K562 (cell line): ENCODE measurements around the gene SCFD2. TPM values are rescaled to one million over a fixed set of nuclear protein-coding genes. Genes with fewer than 3 reads are reported as not detected.

Experiments used
- ATAC-seq: fragments of 200-7000 bp; cut with Tn5 transposase; 3 replicates; pipeline ENCODE4 v1.9.1; 2020; ENCODE audit warnings: moderate library complexity
- BruUV-seq: library from RNA; stranded (reverse); fragments of 400-500 nt; replicated peaks from 2 replicates; lab custom pipeline; 2021; lab: Mats Ljungman, UMichigan
- CTCF ChIA-PET: fragments of 300-600 bp; formaldehyde crosslinking; extraction: SDS; loops from one replicate; lab custom pipeline; 2021; ENCODE audit warnings: low intra/inter-chr PET ratio; lab: Yijun Ruan, JAX
- POLR2A ChIA-PET: fragments of 300-600, 350-650 bp; sonication (Branson Sonifier 250); formaldehyde crosslinking; extraction: SDS; loops from one replicate; lab custom pipeline; 2021; ENCODE audit warnings: antibody characterized with exemption, inconsistent platforms; lab: Yijun Ruan, JAX
- DNase-seq, 4 experiments: peaks; one replicate each; pipeline versions ENCODE4 v3.0.0 to v3.0.0-alpha.2; 2011 to 2018; ENCODE audit warnings: low spot score in 3 of 4, mixed read lengths in 3 of 4; ENCODE audit errors: extremely low read depth in 1 of 4
- FAIRE-seq: peaks from 2 replicates; lab custom pipeline; 2011; peaks lifted over from hg19 to GRCh38; lab: Jason Lieb, UNC
- H2AFZ ChIP-seq: 2 replicates; pipeline ENCODE4 v1.6.0; 2011; ENCODE audit warnings: low read depth, low read length, control low read depth, inconsistent platforms
- H3K27ac ChIP-seq: fragments of 200-600 bp; 3 replicates; pipeline ENCODE4 v1.8.0; 2011; ENCODE audit warnings: low read depth, mild to moderate bottlenecking, control low read depth, inconsistent platforms, low read length, moderate library complexity, mixed read lengths; ENCODE audit errors: extremely low read depth
- H3K27me3 ChIP-seq, 2 experiments: fragments of 300-600 bp in 1 of 2; 2 replicates in 1 of 2; 3 replicates in 1 of 2; pipeline versions ENCODE4 v1.6.0 to v1.8.0; 2011; ENCODE audit warnings: inconsistent platforms in 2 of 2, low read length in 2 of 2, mild to moderate bottlenecking in 1 of 2, mixed read lengths in 1 of 2, moderate library complexity in 1 of 2; ENCODE audit not compliant: control insufficient read depth in 2 of 2, insufficient read depth in 2 of 2
- H3K36me3 ChIP-seq: fragments of 300-600 bp; 3 replicates; pipeline ENCODE4 v1.8.0; 2011; ENCODE audit warnings: mild to moderate bottlenecking, low read length, inconsistent platforms; ENCODE audit not compliant: control insufficient read depth, insufficient read depth
- H3K4me1 ChIP-seq, 2 experiments: fragments of 200-600 bp in 1 of 2; replicated peaks in 1 of 2; 2 replicates in 1 of 2; 3 replicates in 1 of 2; pipeline versions ENCODE4 v1.5.1 to v1.8.0; 2011; ENCODE audit warnings: inconsistent platforms in 2 of 2, low read length in 2 of 2, mild to moderate bottlenecking in 1 of 2, mixed read lengths in 1 of 2, moderate library complexity in 1 of 2; ENCODE audit not compliant: control insufficient read depth in 2 of 2, insufficient read depth in 2 of 2
- H3K4me2 ChIP-seq: 2 replicates; pipeline ENCODE4 v1.6.1; 2011; ENCODE audit warnings: low read length, control low read depth, inconsistent platforms, mixed read lengths; ENCODE audit not compliant: insufficient read depth
- H3K4me3 ChIP-seq: fragments of 200-600 bp; sonication (generic), shearing (Covaris generic); 2 replicates; pipeline ENCODE4 v1.5.1; 2016; ENCODE audit warnings: control low read depth, inconsistent platforms
- H3K79me2 ChIP-seq: fragments of 200-600 bp; 3 replicates; pipeline ENCODE4 v1.8.0; 2011; ENCODE audit warnings: low read length, inconsistent platforms; ENCODE audit not compliant: control insufficient read depth, insufficient read depth
- H3K9ac ChIP-seq, 2 experiments: 2 replicates each; pipeline versions ENCODE4 v1.6.0 to v1.6.1; 2011; ENCODE audit warnings: low read depth in 2 of 2, low read length in 2 of 2, control low read depth in 1 of 2, inconsistent platforms in 1 of 2, mild to moderate bottlenecking in 1 of 2, mixed read lengths in 1 of 2; ENCODE audit not compliant: insufficient read depth in 1 of 2
- H3K9me1 ChIP-seq: one replicate; pipeline ENCODE4 v1.6.0; 2011; ENCODE audit warnings: inconsistent platforms, mild to moderate bottlenecking, low read length, moderate library complexity; ENCODE audit not compliant: control insufficient read depth, insufficient read depth
- H3K9me3 ChIP-seq: replicated peaks from 2 replicates; pipeline ENCODE4 v1.5.1; 2011; ENCODE audit warnings: low read depth, low read length, inconsistent platforms; ENCODE audit not compliant: control insufficient read depth, insufficient read depth
- H4K20me1 ChIP-seq: replicated peaks from 2 replicates; pipeline ENCODE4 v1.6.1; 2011; ENCODE audit warnings: low read length, inconsistent platforms, mixed read lengths; ENCODE audit not compliant: control insufficient read depth, insufficient read depth
- MAFG ChIP-seq: fragments of 450-650 bp; conservative IDR thresholded peaks from 2 replicates; pipeline ENCODE4 v1.6.1; 2016; ENCODE audit warnings: missing genetic modification characterization, missing compliant biosample characterization
- STAG1 ChIP-seq: sonication (generic); formaldehyde crosslinking; IDR thresholded peaks from 2 replicates; pipeline ENCODE4 v1.5.0; 2020; ENCODE audit warnings: missing genetic modification reagents, borderline replicate concordance
- XRCC4 ChIP-seq: IDR thresholded peaks from one replicate; pipeline ENCODE4 v1.6.1; 2011; ENCODE audit not compliant: insufficient read depth, insufficient read length; ENCODE audit errors: extremely low read depth
- ZFX ChIP-seq: sonication (generic); formaldehyde crosslinking; IDR thresholded peaks from 2 replicates; pipeline ENCODE4 v1.8.0; 2022; ENCODE audit warnings: mild to moderate bottlenecking, missing genetic modification reagents, moderate library complexity
- WGBS: fragments of 100-300 bp; shearing (Covaris generic); methylation state at CpG from one replicate; pipeline ENCODE4 v1.1.6; 2016; ENCODE audit warnings: low coverage, mixed read lengths; ENCODE audit not compliant: insufficient coverage; ENCODE audit errors: missing lambda C conversion rate; 5-methylcytosine and 5-hydroxymethylcytosine counted together
- in situ Hi-C: fragments of 300-500 bp; cut with MboI; formaldehyde crosslinking; loops from 4 replicates; pipeline ENCODE4 v1.15.0; 2018; ENCODE audit warnings: inconsistent platforms, mixed read lengths
- intact Hi-C: fragments of 100-400 bp; cut with micrococcal nuclease; formaldehyde crosslinking; loops from 2 replicates; pipeline ENCODE4 v1.14.2; 2022
- polyA plus RNA-seq, 8 experiments: library from polyadenylated mRNA; depleted of rRNA in 4 of 8; stranded (reverse) in 5 of 8; unstranded in 3 of 8; fragments of >200 nt; fragmentation: Nextera tagmentation in 2 of 8; fragmentation: Illumina TruSeq in 1 of 8; extraction: Ambion mirVana in 2 of 8; extraction: Trizol in 1 of 8; gene quantifications; 2 replicates each; pipeline versions ENCODE4 v1.2.1 to v1.2.3, GENCODE V29; 2011 to 2014; ENCODE audit warnings: inconsistent platforms in 1 of 8, missing spikeins in 1 of 8
- total RNA-seq, 7 experiments: library from RNA; depleted of rRNA in 6 of 7; stranded (reverse); fragments of >200 nt in 6 of 7; fragmentation: Illumina TruSeq in 2 of 7; extraction: Trizol in 2 of 7; gene quantifications; 2 replicates each; pipeline versions ENCODE4 v1.2.1 to v1.2.3, GENCODE V29; 2011 to 2021; ENCODE audit warnings: low replicate concordance in 1 of 7

Gene SCFD2
- total and polyA plus RNA-seq, 9 of the 15 experiments (the other 6 are each of a cell fraction or from before 2014, with no cell fraction given), result 5.7 to 30.3 (median 22.8) TPM

DNA sequence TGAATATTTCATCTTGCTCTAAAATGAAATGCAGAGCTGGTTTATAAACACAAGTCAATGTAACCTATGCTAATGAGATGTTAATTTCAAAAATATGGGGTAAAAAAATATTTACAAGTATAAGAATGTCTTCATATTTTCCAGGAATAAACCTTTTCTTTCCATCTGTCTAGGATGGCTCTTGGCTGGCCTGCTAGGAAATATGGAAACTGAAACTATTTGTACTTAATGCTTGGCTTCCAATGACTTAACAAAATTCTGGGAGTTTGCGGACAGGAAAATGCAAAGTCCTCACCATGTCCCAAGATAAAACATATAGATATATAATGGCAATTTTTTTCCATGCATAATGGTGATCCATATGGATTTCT lies 168.1 kb downstream of the SCFD2 start:
- TF ChIP-seq MAFG (tag) (peak; percentile 38; the same call in 1 of the 2 replicates), STAG1 (CRISPR knock-in tag) (no peak), ZFX (no peak), XRCC4 (no peak)
- CTCF ChIA-PET, result interaction anchor here (0.5 to 1.4 kb wide), 2 partner anchors 330 to 1037 kb away, joined by 3 to 4 read pairs; no protein-coding TSS in a partner anchor
- POLR2A ChIA-PET, result no interaction called here
- WGBS, result 100% methylated on average over 1 of the region's 1 CpG
- Histone ChIP-seq H3K27ac (no peak overlapping the region), H3K4me1 (no peaks in the 10 kb centered on the region), H3K4me3 (no peak overlapping the region), H3K79me2 (no peaks in the 10 kb centered on the region), H3K9ac (no peak overlapping the region), H3K4me2 (no peak overlapping the region), H4K20me1 (no peaks in the 10 kb centered on the region), H3K27me3 (no peaks in the 10 kb centered on the region), H3K9me1 (no peaks in the 10 kb centered on the region), H3K9me3 (no peaks in the 10 kb centered on the region), H3K36me3 (no peaks in the 10 kb centered on the region), H2AFZ (no peak overlapping the region)
- FAIRE-seq, result no peak
- no peak for DNase-seq
- ATAC-seq, result no peak
- in situ Hi-C loops, result loop anchor here (5.0 kb wide), 1 partner anchor 1030 kb away; the partner anchor contains the start of gene PDGFRA
- no TSS peak for BruUV-seq
- intact Hi-C loops, result loop anchor here (1.0 to 10.0 kb wide), 7 partner anchors 177 to 1036 kb away; partner anchors contain the start of gene FIP1L1
